Caco-2 (cell line): ENCODE results near the gene TRAK1. TPM values are rescaled to one million over a fixed set of nuclear protein-coding genes. Genes with fewer than 3 reads are reported as not detected.
A peak's percentile ranks its signal among the peaks of the same experiment; 100 is the strongest.

Experiments
- BruUV-seq: library from RNA; stranded (reverse); fragments of 400-500 nt; replicated peaks from 2 replicates; lab custom pipeline; 2021; lab: Mats Ljungman, UMichigan
- CTCF ChIA-PET: fragments of 300-600 bp; sonication (Branson Sonifier 250); formaldehyde crosslinking; loops from one replicate; lab custom pipeline; 2022; ENCODE audit warnings: antibody characterized with exemption; lab: Charles Lee
- POLR2A ChIA-PET: fragments of 300-600 bp; sonication (Branson Sonifier 250); formaldehyde crosslinking; loops from one replicate; lab custom pipeline; 2022; ENCODE audit warnings: antibody characterized with exemption; lab: Charles Lee
- DNase-seq, 2 experiments: peaks; one replicate each; pipeline versions ENCODE4 v3.0.0 to v3.0.0-alpha.2; 2020 to 2022
- H3K27me3 ChIP-seq: replicated peaks from 2 replicates; pipeline ENCODE4 v1.6.0; 2011; ENCODE audit warnings: low read length; ENCODE audit not compliant: control insufficient read depth, insufficient read depth
- H3K36me3 ChIP-seq: 2 replicates; pipeline ENCODE4 v1.5.1; 2011; ENCODE audit warnings: low read length; ENCODE audit not compliant: control insufficient read depth, insufficient read depth
- H3K4me1 ChIP-seq: fragments of 250-450 bp; sonication (Bioruptor Pico); 2 replicates; pipeline ENCODE4 v1.5.1; 2020; ENCODE audit warnings: mild to moderate bottlenecking
- H3K4me3 ChIP-seq: 2 replicates; pipeline ENCODE4 v1.5.1; 2011; ENCODE audit warnings: low read depth, mild to moderate bottlenecking, control low read depth, low read length
- H3K9me3 ChIP-seq: fragments of 250-450 bp; sonication (Bioruptor Pico); 2 replicates; pipeline ENCODE4 v1.5.1; 2020; ENCODE audit warnings: mild to moderate bottlenecking, moderate library complexity
- H3K27ac Mint-ChIP-seq: one replicate; pipeline ENCODE4 v1.8.0; 2022; ENCODE audit warnings: mixed read lengths; ENCODE audit not compliant: unreplicated experiment
- H3K27me3 Mint-ChIP-seq: one replicate; pipeline ENCODE4 v1.8.0; 2022; ENCODE audit warnings: mixed read lengths; ENCODE audit not compliant: insufficient read depth, unreplicated experiment
- H3K36me3 Mint-ChIP-seq: one replicate; pipeline ENCODE4 v1.8.0; 2022; ENCODE audit warnings: mild to moderate bottlenecking, mixed read lengths; ENCODE audit not compliant: insufficient read depth, unreplicated experiment
- H3K4me1 Mint-ChIP-seq: one replicate; pipeline ENCODE4 v1.8.0; 2022; ENCODE audit warnings: low read depth, mixed read lengths; ENCODE audit not compliant: unreplicated experiment
- H3K4me3 Mint-ChIP-seq: one replicate; pipeline ENCODE4 v1.8.0; 2022; ENCODE audit warnings: mild to moderate bottlenecking, moderate library complexity, mixed read lengths; ENCODE audit not compliant: unreplicated experiment
- H3K9me3 Mint-ChIP-seq: one replicate; pipeline ENCODE4 v1.8.0; 2022; ENCODE audit warnings: mixed read lengths; ENCODE audit not compliant: unreplicated experiment
- CTCF ChIP-seq, 2 experiments: fragments of 200-600 bp in 1 of 2; IDR thresholded peaks; 1 replicate in 1 of 2; 2 replicates in 1 of 2; pipeline versions ENCODE4 v1.5.1 to v1.8.0; 2011 to 2022; ENCODE audit warnings: antibody characterized with exemption in 1 of 2, control low read depth in 1 of 2, inconsistent platforms in 1 of 2, low read depth in 1 of 2, low read length in 1 of 2, mild to moderate bottlenecking in 1 of 2, moderate library complexity in 1 of 2; ENCODE audit not compliant: insufficient read depth in 1 of 2, severe bottlenecking in 1 of 2, unreplicated experiment in 1 of 2
- intact Hi-C: fragments of 100-400 bp; cut with micrococcal nuclease; formaldehyde crosslinking; loops from one replicate; pipeline ENCODE4 v1.10.0; 2022; ENCODE audit not compliant: unreplicated experiment
- total RNA-seq: library from RNA; stranded (reverse); gene quantifications from 2 replicates; pipeline ENCODE4 v1.2.3, GENCODE V29; 2022

TRAK1 gene
- total RNA-seq, 1 experiment from 2014 or later = 33.3 TPM

- peaks cover 49% of the 10 kb centered on the region for H3K4me1 ChIP-seq
- Mint-ChIP-seq H3K27me3 (no peaks in the 10 kb centered on the region), H3K27ac (peak overlapping the region; percentile 38), H3K36me3 (peaks cover 9% of the 10 kb centered on the region), H3K4me1 (peaks cover 41% of the 10 kb centered on the region), H3K4me3 (no peak overlapping the region), H3K9me3 (no peaks in the 10 kb centered on the region)
- no peaks in the 10 kb centered on the region for H3K27me3 ChIP-seq
- H3K36me3 ChIP-seq = no peaks in the 10 kb centered on the region
- no peak for DNase-seq
- ChIA-PET CTCF (interaction anchor here (1.0 to 4.6 kb wide), 5 partner anchors 10 to 110 kb away, joined by 3 to 183 read pairs (median 4); no protein-coding TSS in a partner anchor), POLR2A (no interaction called here)
- H3K9me3 ChIP-seq = no peaks in the 10 kb centered on the region
- no peak overlapping the region for H3K4me3 ChIP-seq
- no peak for TF ChIP-seq CTCF (IDR thresholded peaks at IDR 0.05; ENCODE audit: insufficient read depth in 1 of 2, low read depth in 1 of 2, low read length in 1 of 2, severe bottlenecking in 1 of 2, unreplicated experiment in 1 of 2)
- intact Hi-C loops = loop anchor here (1.0 kb wide), 1 partner anchor 72 kb away; no protein-coding TSS in a partner anchor
- no TSS peak for BruUV-seq
Observed at GRCh38 chr3:42119561-42120355, 28.6 kb downstream of the TRAK1 start.

GRCh38 chr3:42120866-42121265 lies 29.7 kb downstream of the TRAK1 start:
- Histone ChIP-seq H3K4me3 (no peak overlapping the region), H3K4me1 (peaks cover 49% of the 10 kb centered on the region), H3K36me3 (no peaks in the 10 kb centered on the region), H3K27me3 (no peaks in the 10 kb centered on the region), H3K9me3 (no peaks in the 10 kb centered on the region)
- intact Hi-C loops = no loop called here
- Mint-ChIP-seq H3K4me3 (no peak overlapping the region), H3K4me1 (peaks cover 41% of the 10 kb centered on the region), H3K27ac (peak overlapping the region; percentile 18), H3K27me3 (no peaks in the 10 kb centered on the region), H3K36me3 (peaks cover 4% of the 10 kb centered on the region), H3K9me3 (no peaks in the 10 kb centered on the region)
- POLR2A ChIA-PET = no interaction called here
- CTCF ChIA-PET = interaction anchor here (4.6 kb wide), 1 partner anchor 69 kb away, joined by 183 read pairs; no protein-coding TSS in a partner anchor
- no TSS peak for BruUV-seq
- no peak for TF ChIP-seq CTCF (IDR thresholded peaks at IDR 0.05; ENCODE audit: insufficient read depth in 1 of 2, low read depth in 1 of 2, low read length in 1 of 2, severe bottlenecking in 1 of 2, unreplicated experiment in 1 of 2)
- DNase-seq = no peak

- H3K4me1 Mint-ChIP-seq = peaks cover 31% of the 10 kb centered on the region
Observed at GRCh38 chr3:42122261-42123011, 31.3 kb downstream of the TRAK1 start.

More at GRCh38 chr3:42122261-42123011, 31.3 kb downstream of the TRAK1 start:
- peak; percentile 34 to 44 for DNase-seq
- Histone ChIP-seq H3K4me3 (no peak overlapping the region), H3K36me3 (no peaks in the 10 kb centered on the region), H3K27me3 (no peaks in the 10 kb centered on the region), H3K4me1 (peaks cover 48% of the 10 kb centered on the region), H3K9me3 (no peaks in the 10 kb centered on the region)
- ChIA-PET POLR2A (no interaction called here), CTCF (interaction anchor here (1.3 kb wide), 1 partner anchor 69 kb away, joined by 8 read pairs; no protein-coding TSS in a partner anchor)
- Mint-ChIP-seq H3K36me3 (peaks cover 10% of the 10 kb centered on the region), H3K27ac (peak overlapping the region; percentile 72), H3K27me3 (no peaks in the 10 kb centered on the region), H3K9me3 (no peaks in the 10 kb centered on the region), H3K4me3 (no peak overlapping the region)
- TF ChIP-seq CTCF (IDR thresholded peaks at IDR 0.05; ENCODE audit: insufficient read depth in 1 of 2, low read depth in 1 of 2, low read length in 1 of 2, severe bottlenecking in 1 of 2, unreplicated experiment in 1 of 2) = no peak
- no TSS peak for BruUV-seq
- intact Hi-C loops = no loop called here
